HG03196 (cell line): ENCODE results near the gene C4orf50.

Source experiments
- ATAC-seq: cut with Tn5 transposase; IDR thresholded peaks from one replicate; pipeline ENCODE4 v1.9.1; 2021; ENCODE audit not compliant: unreplicated experiment

C4orf50 gene

DNA sequence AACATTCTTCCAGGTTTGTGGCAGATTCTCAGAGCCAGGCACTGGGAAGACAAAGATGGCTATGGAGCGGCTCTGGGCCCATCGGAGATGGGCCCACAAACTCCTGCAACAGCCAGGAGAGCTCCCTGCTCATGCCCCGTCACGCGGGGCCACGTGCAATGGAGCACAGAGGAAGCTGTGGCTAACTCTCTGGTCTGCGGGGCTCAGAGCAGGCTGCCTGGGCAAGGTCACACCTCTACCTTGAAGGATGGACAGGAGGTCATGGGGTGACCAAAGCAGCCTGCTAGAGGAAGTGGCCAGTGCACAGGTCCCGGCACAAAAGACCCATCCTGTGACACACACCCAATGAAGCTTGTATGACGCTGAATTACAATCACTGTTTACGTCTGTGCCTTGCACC, 45.2 kb downstream of the C4orf50 start:
- no peak for ATAC-seq

DNA sequence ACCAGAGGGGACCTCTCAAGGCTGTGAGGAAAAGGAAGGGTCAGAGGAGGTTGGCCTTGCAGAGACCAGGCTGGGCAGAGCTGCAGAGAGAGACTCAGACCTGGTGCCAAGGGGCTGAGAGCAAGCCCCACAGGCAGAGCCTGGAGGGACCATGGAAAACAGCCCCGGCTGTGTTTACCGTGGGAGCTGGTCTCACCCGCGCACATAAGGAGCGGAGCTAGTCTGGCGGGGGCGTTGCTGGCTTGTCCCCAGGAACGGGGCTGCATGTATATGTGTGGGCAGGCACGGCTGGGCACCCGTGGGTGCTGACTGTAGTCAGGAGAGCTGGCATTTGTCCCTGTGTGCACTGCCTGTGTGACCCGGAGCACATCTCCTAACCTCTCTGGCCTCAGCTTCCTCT, 45.7 kb downstream of the C4orf50 start:
- ATAC-seq, result no peak

- no peak for ATAC-seq
Measured at GRCh38 chr4:5971078-5971450, 47.2 kb downstream of the C4orf50 start.

DNA sequence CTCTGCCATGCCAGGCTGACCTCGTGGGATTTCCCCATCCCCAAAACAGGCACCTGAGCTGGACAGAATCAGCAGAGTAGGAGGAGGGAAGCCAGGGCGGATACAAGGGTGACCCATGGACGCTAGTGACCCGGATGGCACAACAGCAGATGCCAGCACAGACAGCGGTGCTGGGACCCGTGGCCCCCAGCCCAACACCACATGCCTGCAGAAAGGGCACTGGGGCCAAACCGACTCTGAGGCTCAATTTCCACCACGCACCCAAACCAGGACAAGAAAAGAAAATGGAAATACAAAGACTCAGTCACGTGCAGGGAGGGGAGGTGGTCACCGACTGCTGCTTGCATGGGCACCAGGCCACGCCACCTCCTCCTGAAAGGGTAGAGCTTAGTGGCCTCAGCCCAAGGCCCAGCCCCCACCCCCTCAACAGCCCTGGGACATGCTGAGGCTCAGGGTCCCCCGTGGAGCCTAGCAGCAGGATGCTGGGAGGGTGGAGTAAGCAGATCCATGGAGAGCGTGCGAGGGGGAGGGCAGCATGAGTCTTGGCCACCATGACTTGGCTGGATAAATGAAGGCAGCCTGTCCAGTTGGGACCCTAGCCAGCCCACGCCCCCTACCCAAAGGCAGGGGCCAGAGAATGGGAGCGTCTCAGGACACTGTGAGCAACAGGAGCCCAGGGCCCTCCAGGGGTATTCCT, 47.7 kb downstream of the C4orf50 start:
- ATAC-seq, result no peak

DNA sequence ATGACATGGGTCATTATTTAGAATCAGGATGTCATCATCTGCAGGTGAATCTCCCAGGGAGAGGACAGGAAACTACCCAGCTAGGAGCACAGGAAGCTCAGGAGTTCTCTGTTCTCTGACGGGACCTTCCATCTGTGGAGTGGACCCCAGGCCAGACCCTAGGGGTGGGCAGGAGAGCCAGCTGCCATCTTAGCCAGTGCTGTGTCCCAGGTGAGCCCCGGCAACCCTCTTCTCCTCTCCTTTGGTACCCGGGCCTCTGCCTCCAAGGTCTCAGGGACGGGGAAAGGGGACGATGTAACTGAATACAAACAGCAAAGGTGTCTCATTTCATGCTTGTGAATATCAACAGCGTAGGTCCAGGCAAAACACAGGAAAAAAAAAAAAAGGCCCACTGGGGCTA, 48.5 kb downstream of the C4orf50 start:
- ATAC-seq, result no peak

DNA sequence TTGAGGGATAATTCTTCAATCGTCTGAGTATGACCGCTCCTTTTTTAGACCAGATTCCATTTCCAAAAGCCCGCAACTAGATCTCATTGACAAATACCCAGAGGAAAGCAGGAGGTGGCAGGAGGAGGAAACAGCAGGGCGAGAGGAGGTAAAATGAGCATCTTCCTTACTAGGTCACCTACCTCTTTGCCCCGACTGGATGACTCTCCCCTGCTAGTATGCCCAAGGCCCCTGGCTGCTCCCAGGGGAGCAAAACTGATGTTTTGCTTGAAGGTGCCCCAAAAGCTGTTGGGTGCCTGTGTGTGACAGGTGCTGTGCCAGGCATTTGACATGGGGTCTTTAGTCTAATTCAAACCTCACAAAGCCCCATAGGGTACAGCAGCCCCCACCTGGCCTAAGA, 48.9 kb downstream of the C4orf50 start:
- ATAC-seq, result no peak

- ATAC-seq, result no peak
Measured at GRCh38 chr4:5968246-5968645, 50.0 kb downstream of the C4orf50 start.

DNA sequence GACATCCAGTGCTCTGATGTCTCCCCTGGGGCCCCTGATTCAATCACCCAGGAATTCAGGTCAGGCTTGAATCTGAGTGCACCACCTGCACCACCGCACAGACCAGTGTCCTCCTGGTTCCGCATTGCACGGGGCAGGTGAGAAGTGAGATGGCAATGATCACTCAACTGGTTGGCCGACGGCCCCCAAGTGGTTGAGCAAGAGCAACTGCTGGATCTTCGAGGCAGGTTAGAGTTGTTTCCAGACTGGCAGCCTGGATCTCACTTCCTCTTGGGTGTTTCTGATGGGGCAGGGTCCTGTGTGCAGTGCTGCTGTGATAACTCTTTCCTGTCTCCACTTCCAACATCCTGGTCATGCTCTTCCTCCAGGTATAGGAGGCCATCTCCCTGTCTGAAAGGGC, 50.4 kb downstream of the C4orf50 start:
- ATAC-seq, result no peak

- ATAC-seq, result no peak
Measured at GRCh38 chr4:5965225-5965624, 53.0 kb downstream of the C4orf50 start.

DNA sequence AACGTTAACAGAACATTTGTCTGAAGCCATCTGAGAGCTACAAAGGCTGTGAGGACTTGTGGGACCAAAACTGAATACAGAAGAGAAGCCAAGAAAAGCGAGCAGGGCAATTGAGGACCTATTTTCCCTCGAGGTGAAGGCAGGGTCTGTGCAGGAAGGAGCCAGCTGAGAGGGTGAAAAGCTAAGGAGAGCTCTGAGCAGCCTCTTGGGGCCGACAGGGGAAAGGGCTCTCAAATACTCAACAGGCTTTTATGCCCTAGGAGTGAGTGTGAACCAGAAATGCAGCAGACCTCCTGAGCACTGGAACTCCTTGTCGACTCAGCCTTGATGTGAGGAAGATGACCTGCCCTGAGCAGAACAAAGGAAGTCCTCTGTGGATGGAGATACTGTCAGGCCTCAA, 54.2 kb downstream of the C4orf50 start:
- no peak for ATAC-seq

DNA sequence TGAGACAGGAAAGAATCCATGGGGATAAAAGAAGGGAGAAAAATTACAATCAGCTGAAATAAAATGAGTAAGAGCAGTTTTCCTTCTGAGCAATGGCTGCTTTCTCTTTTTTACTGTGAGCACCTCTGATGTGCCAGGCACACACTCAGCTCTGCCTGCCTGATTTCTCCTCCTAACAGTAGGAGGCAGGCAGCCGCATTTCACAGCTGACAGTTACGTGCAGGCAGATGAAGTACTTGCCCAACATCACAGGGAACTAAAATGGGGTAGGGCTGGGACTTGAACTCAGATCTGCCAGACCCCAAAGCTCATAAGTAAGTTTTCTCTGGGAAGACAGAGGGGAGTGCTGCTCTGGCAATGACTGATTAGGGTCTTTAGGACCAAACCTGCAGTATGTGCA, 54.6 kb downstream of the C4orf50 start:
- ATAC-seq, result no peak

DNA sequence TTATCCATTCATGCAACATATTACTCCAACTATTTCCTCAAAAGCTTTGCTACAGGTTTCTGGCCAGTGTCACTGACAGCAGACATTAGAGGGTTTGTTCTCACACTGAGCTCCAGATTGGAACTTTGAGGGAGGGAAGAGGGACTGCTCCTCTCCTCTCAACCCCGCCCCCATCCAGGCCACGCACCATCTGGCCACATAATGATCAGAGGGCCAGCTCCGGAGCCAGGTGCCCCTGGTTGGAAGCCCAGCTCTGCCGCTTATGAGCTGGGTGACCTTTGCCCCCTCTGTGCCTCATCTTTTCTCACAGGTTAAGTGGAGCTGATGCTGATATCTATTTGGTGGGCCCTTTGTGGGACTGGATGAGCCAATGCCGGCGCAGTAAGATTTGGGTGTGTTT, 55.8 kb downstream of the C4orf50 start:
- no peak for ATAC-seq

- ATAC-seq, result no peak
Measured at GRCh38 chr4:5960252-5960880, 57.9 kb downstream of the C4orf50 start.

DNA sequence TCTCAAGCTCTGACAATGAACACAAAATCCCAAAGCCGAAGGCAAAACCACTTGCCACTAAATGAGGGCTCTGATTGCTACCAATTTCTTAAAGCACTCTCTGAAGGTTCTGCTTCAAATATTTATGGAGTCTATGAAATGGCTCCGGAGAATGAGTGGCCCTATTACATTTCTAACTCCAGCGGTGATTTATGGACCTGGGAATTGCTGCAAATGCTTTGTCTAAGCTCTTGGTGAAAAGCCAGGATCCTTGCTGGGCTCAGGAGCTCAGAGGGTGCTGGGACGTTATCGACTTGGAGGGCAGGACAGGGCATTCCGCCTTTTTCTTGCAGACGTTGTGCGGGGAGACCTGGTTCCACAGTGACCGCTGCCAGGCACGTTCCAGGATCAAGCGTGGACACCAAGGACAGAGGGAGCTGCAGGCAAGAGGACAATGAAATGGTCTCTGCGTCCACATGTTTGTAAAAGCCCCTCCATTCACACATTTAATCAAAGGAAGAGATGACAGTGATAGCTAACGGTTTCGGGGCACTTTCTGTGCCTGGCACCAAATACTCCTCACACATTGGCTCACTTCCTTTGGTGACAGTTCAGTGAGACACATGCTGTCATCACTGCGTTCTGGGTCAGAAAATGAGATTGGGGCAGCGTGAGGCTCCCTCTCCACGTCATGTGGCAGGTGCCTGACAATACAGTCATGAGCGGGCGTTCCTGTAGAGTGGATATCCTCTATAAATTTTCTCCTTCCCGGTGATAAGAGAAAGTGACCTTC, 58.8 kb downstream of the C4orf50 start:
- ATAC-seq, result no peak

GRCh38 chr4:5958199-5958735, 60.0 kb downstream of the C4orf50 start:
- ATAC-seq, result no peak

- no peak for ATAC-seq
Measured at GRCh38 chr4:5957076-5957475, 61.2 kb downstream of the C4orf50 start.

GRCh38 chr4:5956285-5957021, 61.8 kb downstream of the C4orf50 start:
- no peak for ATAC-seq

GRCh38 chr4:5955856-5956255, 62.4 kb downstream of the C4orf50 start:
- ATAC-seq, result no peak

- no peak for ATAC-seq
Measured at GRCh38 chr4:5955201-5955821, 62.9 kb downstream of the C4orf50 start.

DNA sequence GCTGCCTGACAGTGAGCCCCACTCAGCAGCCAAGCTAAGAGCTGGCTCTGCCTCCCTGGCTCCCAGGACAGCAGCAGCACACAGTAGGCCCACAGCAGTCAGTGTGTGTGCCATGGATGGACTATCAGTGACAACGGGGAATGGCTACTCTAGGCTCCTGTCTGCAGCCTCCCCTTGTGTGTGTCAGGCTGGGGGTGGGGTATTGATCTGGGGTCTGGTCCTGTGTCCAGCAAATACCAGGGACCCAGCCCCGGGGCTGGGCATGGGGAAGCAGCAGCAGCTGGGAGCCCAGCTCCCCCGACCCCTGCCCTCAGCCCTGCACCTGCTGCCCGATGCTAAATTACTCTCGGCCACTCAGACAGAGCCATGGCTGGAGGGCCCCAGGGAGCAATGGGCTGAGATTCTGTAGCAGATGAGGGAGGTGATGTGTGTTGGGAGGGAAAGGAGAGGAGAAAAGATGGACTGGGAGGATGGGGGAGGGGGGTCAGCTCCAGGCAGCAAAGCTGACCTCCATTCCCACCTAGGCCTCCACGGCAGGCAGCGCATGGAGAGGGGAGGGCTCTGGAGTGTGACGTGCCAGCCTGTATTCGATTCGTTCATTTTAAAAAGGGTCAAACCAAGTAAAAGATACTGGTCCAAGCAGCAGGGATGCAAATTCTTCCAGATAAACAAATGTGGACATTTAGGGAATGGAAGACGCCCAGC, 64.0 kb downstream of the C4orf50 start:
- no peak for ATAC-seq
